Suprapubic skin (tissue), 4 donors: ENCODE measurements around the gene RTKN. TPM values are rescaled to one million over a fixed set of nuclear protein-coding genes. Genes with fewer than 3 reads are reported as not detected.

Experiments used
- DNase-seq, 2 donors: peaks; one replicate each; pipeline ENCODE4 v3.0.0-alpha.2; 2019; ENCODE audit warnings: low spot score in 2 of 2
- H3K27ac ChIP-seq: fragments of 200-600 bp; sonication (generic); one replicate; pipeline ENCODE4 v1.5.1; 2019
- H3K27me3 ChIP-seq: fragments of 200-600 bp; sonication (generic); one replicate; pipeline ENCODE4 v1.5.1; 2019
- H3K36me3 ChIP-seq: fragments of 200-600 bp; sonication (generic); one replicate; pipeline ENCODE4 v1.5.1; 2019
- H3K4me1 ChIP-seq: fragments of 200-600 bp; sonication (generic); one replicate; pipeline ENCODE4 v1.5.1; 2019
- H3K4me3 ChIP-seq: fragments of 200-600 bp; sonication (generic); one replicate; pipeline ENCODE4 v1.5.1; 2019; ENCODE audit warnings: mild to moderate bottlenecking
- H3K9me3 ChIP-seq: fragments of 200-600 bp; sonication (generic); one replicate; pipeline ENCODE4 v1.5.1; 2019
- CTCF ChIP-seq, 2 donors: fragments of 200-600 bp in 1 of 2; fragments of 450-650 bp in 1 of 2; sonication (generic) in 1 of 2; IDR thresholded peaks; one replicate each; pipeline ENCODE4 v1.5.1; 2016 to 2019; ENCODE audit warnings: antibody characterized with exemption in 2 of 2, mild to moderate bottlenecking in 1 of 2, moderate library complexity in 1 of 2
- EP300 ChIP-seq: sonication (generic); formaldehyde crosslinking; IDR thresholded peaks from one replicate; pipeline ENCODE4 v1.6.1; 2017; ENCODE audit warnings: antibody characterized with exemption
- POLR2A ChIP-seq, 2 donors: fragments of 450-650 bp; IDR thresholded peaks; one replicate each; pipeline ENCODE4 v1.6.1; 2017; ENCODE audit warnings: antibody characterized with exemption in 2 of 2, mild to moderate bottlenecking in 2 of 2, moderate library complexity in 2 of 2
- POLR2AphosphoS5 ChIP-seq, 3 donors: sonication (generic); formaldehyde crosslinking; IDR thresholded peaks; one replicate each; pipeline ENCODE4 v1.6.1; 2017; ENCODE audit warnings: antibody characterized with exemption in 3 of 3
- WGBS: methylation state at CpG from one replicate; pipeline ENCODE4 v1.1.5; 2018; 5-methylcytosine and 5-hydroxymethylcytosine counted together
- total RNA-seq, 4 donors: library from RNA; depleted of rRNA; stranded (reverse); fragments of >200 nt; gene quantifications; one replicate each; pipeline ENCODE4 v1.1.0, GENCODE V29; 2016

RTKN gene
- total RNA-seq, 4 donors from 2014 or later, result 48.2 to 63.1 (median 56.7) TPM

GRCh38 chr2:74401891-74402290 lies 39.8 kb downstream of the RTKN start:
- TF ChIP-seq POLR2A (IDR thresholded peaks at IDR 0.05) (no peak), CTCF (IDR thresholded peaks at IDR 0.05) (no peak), EP300 (no peak), POLR2AphosphoS5 (IDR thresholded peaks at IDR 0.05) (no peak)
- DNase-seq, result no peak
- Histone ChIP-seq H3K4me1 (no peaks in the 10 kb centered on the region), H3K36me3 (no peaks in the 10 kb centered on the region), H3K4me3 (no peak overlapping the region), H3K27ac (no peak overlapping the region), H3K9me3 (no peaks in the 10 kb centered on the region), H3K27me3 (no peaks in the 10 kb centered on the region)
- 80% methylated on average over 2 of the region's 2 CpGs for WGBS

- no peaks in the 10 kb centered on the region for H3K27me3 ChIP-seq
- no peaks in the 10 kb centered on the region for H3K9me3 ChIP-seq
- H3K4me3 ChIP-seq, result no peak overlapping the region
- TF ChIP-seq EP300, result no peak
- peak in 1 of 2 donors; percentile 30 for TF ChIP-seq CTCF (IDR thresholded peaks at IDR 0.05)
- no peaks in the 10 kb centered on the region for H3K36me3 ChIP-seq
- H3K4me1 ChIP-seq, result no peaks in the 10 kb centered on the region
- no peak overlapping the region for H3K27ac ChIP-seq
- no peak for DNase-seq
Measured at GRCh38 chr2:74399785-74400184, 42.0 kb downstream of the RTKN start.

GRCh38 chr2:74396149-74396548 lies 45.6 kb downstream of the RTKN start:
- H3K9me3 ChIP-seq, result no peaks in the 10 kb centered on the region
- no peaks in the 10 kb centered on the region for H3K36me3 ChIP-seq
- DNase-seq, result no peak
- no peak overlapping the region for H3K27ac ChIP-seq
- H3K27me3 ChIP-seq, result no peaks in the 10 kb centered on the region
- no peak overlapping the region for H3K4me3 ChIP-seq
- WGBS, result 97% methylated on average over 2 of the region's 2 CpGs
- TF ChIP-seq CTCF (IDR thresholded peaks at IDR 0.05), result no peak
- TF ChIP-seq POLR2AphosphoS5 (IDR thresholded peaks at IDR 0.05), result no peak
- TF ChIP-seq EP300, result no peak
- no peak for TF ChIP-seq POLR2A (IDR thresholded peaks at IDR 0.05)
- H3K4me1 ChIP-seq, result peaks cover 5% of the 10 kb centered on the region

- H3K36me3 ChIP-seq, result no peaks in the 10 kb centered on the region
- no peaks in the 10 kb centered on the region for H3K9me3 ChIP-seq
- H3K27me3 ChIP-seq, result no peaks in the 10 kb centered on the region
- peaks cover 29% of the 10 kb centered on the region for H3K4me1 ChIP-seq
- DNase-seq, result no peak
- H3K27ac ChIP-seq, result no peak overlapping the region
- 94% methylated on average over 1 of the region's 1 CpG for WGBS
- TF ChIP-seq EP300, result no peak
- no peak for TF ChIP-seq POLR2AphosphoS5 (IDR thresholded peaks at IDR 0.05)
- TF ChIP-seq CTCF (IDR thresholded peaks at IDR 0.05), result no peak
- no peak for TF ChIP-seq POLR2A (IDR thresholded peaks at IDR 0.05)
- no peak overlapping the region for H3K4me3 ChIP-seq
Measured at GRCh38 chr2:74393525-74393924, 48.2 kb downstream of the RTKN start.

DNA sequence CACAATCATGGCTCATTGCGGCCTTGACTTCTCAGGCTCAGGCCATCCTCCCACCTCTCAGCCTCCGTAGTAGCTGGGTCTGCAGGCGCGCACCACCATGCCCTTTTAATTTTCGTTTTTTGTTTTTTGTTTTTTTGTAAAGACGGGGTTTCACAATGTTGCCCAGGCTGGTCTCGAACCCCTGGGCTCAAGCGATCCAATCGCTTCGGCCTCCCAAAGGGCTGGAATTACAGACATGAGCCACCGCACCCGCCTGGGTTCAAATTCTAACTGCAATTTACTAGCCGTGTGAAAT lies 49.3 kb downstream of the RTKN start:
- WGBS, result 57% methylated on average over 13 of the region's 13 CpGs
- peaks cover 40% of the 10 kb centered on the region for H3K4me1 ChIP-seq
- no peaks in the 10 kb centered on the region for H3K36me3 ChIP-seq
- H3K27ac ChIP-seq, result no peak overlapping the region
- no peak overlapping the region for H3K4me3 ChIP-seq
- no peaks in the 10 kb centered on the region for H3K27me3 ChIP-seq
- no peak for TF ChIP-seq EP300
- TF ChIP-seq POLR2A (IDR thresholded peaks at IDR 0.05), result no peak
- TF ChIP-seq CTCF (IDR thresholded peaks at IDR 0.05), result no peak
- TF ChIP-seq POLR2AphosphoS5 (IDR thresholded peaks at IDR 0.05), result no peak
- DNase-seq, result no peak
- H3K9me3 ChIP-seq, result no peaks in the 10 kb centered on the region
